C4-2B (cell line): ENCODE results near the gene GABRQ.
"Not testable (repeated sequence)": the region's sequence is repeated elsewhere in the genome, so short reads cannot be mapped to it uniquely, and the experiment has no call there.

ENCODE experiments used
- H3K27ac ChIP-seq: fragments of 450-650 bp; 2 replicates; pipeline ENCODE4 v1.5.1; 2017
- CTCF ChIP-seq: fragments of 450-650 bp; conservative IDR thresholded peaks from 2 replicates; pipeline ENCODE4 v1.5.1; 2017; ENCODE audit warnings: mild to moderate bottlenecking
- ZFX ChIP-seq: fragments of 450-650 bp; IDR thresholded peaks from 2 replicates; pipeline ENCODE4 v1.6.1; 2017

The GABRQ gene

GRCh38 chrX:152658302-152658701 is 20.6 kb downstream of the GABRQ start:
- no peak overlapping the region for H3K27ac ChIP-seq
- TF ChIP-seq CTCF (peak; percentile 24), ZFX (no peak)

GRCh38 chrX:152663086-152663485 is 25.4 kb downstream of the GABRQ start:
- no peak overlapping the region for H3K27ac ChIP-seq
- no peak for TF ChIP-seq ZFX
- no peak for TF ChIP-seq CTCF

- TF ChIP-seq CTCF (no peak), ZFX (no peak)
Observed at GRCh38 chrX:152674135-152674534, 36.4 kb downstream of the GABRQ start.

GRCh38 chrX:152674652-152675051 is 37.0 kb downstream of the GABRQ start:
- H3K27ac ChIP-seq: not testable (repeated sequence)

More at GRCh38 chrX:152674135-152674534, 36.4 kb downstream of the GABRQ start:
- no peak overlapping the region for H3K27ac ChIP-seq

- H3K27ac ChIP-seq: not testable (repeated sequence)
Observed at GRCh38 chrX:152681012-152681411, 43.3 kb downstream of the GABRQ start.

GRCh38 chrX:152697952-152698931 is 60.5 kb downstream of the GABRQ start, which contains the start of gene MAGEA3:
TSS of gene MAGEA3 (plus strand) at chrX:152698794. CDS start at chrX:152700833, 2,039 bp downstream.
- H3K27ac ChIP-seq: not testable (repeated sequence)

- H3K27ac ChIP-seq: not testable (repeated sequence)
Observed at GRCh38 chrX:152700390-152700789, 62.7 kb downstream of the GABRQ start.

GRCh38 chrX:152706500-152706899 is 68.8 kb downstream of the GABRQ start:
- H3K27ac ChIP-seq: not testable (repeated sequence)
